GM10266 (cell line): Measurements from ENCODE around the gene ADCY10.

Experiments used
- DNase-seq: peaks from one replicate; pipeline ENCODE4 v3.0.0; 2012; ENCODE audit errors: extremely low spot score
- CTCF ChIP-seq: IDR thresholded peaks from 2 replicates; pipeline ENCODE4 v1.5.1; 2012; ENCODE audit warnings: mild to moderate bottlenecking, low read depth; ENCODE audit not compliant: control insufficient read depth, insufficient read depth; ENCODE audit errors: missing control alignments

ADCY10 gene, protein sequence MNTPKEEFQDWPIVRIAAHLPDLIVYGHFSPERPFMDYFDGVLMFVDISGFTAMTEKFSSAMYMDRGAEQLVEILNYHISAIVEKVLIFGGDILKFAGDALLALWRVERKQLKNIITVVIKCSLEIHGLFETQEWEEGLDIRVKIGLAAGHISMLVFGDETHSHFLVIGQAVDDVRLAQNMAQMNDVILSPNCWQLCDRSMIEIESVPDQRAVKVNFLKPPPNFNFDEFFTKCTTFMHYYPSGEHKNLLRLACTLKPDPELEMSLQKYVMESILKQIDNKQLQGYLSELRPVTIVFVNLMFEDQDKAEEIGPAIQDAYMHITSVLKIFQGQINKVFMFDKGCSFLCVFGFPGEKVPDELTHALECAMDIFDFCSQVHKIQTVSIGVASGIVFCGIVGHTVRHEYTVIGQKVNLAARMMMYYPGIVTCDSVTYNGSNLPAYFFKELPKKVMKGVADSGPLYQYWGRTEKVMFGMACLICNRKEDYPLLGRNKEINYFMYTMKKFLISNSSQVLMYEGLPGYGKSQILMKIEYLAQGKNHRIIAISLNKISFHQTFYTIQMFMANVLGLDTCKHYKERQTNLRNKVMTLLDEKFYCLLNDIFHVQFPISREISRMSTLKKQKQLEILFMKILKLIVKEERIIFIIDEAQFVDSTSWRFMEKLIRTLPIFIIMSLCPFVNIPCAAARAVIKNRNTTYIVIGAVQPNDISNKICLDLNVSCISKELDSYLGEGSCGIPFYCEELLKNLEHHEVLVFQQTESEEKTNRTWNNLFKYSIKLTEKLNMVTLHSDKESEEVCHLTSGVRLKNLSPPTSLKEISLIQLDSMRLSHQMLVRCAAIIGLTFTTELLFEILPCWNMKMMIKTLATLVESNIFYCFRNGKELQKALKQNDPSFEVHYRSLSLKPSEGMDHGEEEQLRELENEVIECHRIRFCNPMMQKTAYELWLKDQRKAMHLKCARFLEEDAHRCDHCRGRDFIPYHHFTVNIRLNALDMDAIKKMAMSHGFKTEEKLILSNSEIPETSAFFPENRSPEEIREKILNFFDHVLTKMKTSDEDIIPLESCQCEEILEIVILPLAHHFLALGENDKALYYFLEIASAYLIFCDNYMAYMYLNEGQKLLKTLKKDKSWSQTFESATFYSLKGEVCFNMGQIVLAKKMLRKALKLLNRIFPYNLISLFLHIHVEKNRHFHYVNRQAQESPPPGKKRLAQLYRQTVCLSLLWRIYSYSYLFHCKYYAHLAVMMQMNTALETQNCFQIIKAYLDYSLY (N-terminal part only)

GRCh38 chr1:167913895-167914496 lies at the start of gene ADCY10:
Gene ADCY10, minus strand, starts transcription at chr1:167914134. Its CDS starts 8,994 bp downstream, at chr1:167905140.
- no peak for TF ChIP-seq CTCF
- DNase-seq: no peak

DNA sequence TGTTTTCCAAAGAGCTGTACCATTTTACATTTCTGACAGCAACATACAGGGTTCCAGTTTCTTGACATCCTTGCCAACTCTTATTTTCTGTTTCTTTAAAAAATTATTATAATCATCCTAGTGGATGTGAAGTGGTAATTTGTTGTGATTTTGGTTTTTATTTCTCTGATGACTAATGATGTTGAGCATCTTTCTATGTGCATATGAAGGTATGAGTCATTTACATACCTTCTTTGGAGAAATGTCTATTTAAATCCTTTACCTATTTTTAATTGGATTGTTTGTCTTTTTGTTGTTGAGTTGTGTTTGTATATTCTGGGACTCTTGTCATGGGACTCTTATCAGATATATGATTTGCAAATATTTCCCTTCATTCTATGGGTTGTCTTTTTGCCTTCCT lies 43.8 kb upstream of the ADCY10 start:
- no peak for DNase-seq
- TF ChIP-seq CTCF: no peak

- TF ChIP-seq CTCF: no peak
- no peak for DNase-seq
Observed at GRCh38 chr1:167955915-167956314, 42.0 kb upstream of the ADCY10 start.

- no peak for TF ChIP-seq CTCF
- DNase-seq: no peak
Observed at GRCh38 chr1:167950569-167950968, 36.6 kb upstream of the ADCY10 start.

DNA sequence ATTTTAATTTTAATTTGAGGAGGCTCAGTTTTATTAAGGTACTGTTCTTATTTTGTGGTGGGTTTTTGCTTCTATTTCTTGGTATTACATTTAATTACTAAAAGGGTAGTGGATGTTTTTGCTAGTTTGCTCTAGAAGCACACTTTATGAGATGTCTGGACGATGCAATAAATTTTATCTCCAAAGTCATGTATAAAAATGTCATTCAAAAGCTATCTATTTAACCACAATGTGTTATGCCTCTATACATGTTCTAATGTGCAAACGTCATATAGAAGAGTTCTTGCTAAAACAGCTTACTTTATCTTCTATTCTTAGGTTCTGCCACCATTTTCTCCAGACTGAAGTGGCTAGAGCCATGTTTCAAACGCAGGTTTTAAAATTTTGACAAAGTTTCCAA lies 35.9 kb upstream of the ADCY10 start:
- no peak for DNase-seq
- no peak for TF ChIP-seq CTCF

GRCh38 chr1:167947733-167948132 lies 33.8 kb upstream of the ADCY10 start:
- no peak for TF ChIP-seq CTCF
- no peak for DNase-seq
